OCI-LY1 (cell line): ENCODE results near the gene ARF1.

Experiments
- H2AFZ ChIP-seq: fragments of 200-600 bp; sonication (generic), shearing (Covaris generic); 2 replicates; pipeline ENCODE4 v1.6.0; 2014; ENCODE audit warnings: antibody characterized with exemption, mild to moderate bottlenecking, low read length
- H3F3A ChIP-seq: fragments of 200-600 bp; sonication (generic), shearing (Covaris generic); 2 replicates; pipeline ENCODE4 v1.6.0; 2014; ENCODE audit warnings: mild to moderate bottlenecking, antibody characterized with exemption, low read length, moderate library complexity; ENCODE audit not compliant: insufficient read depth
- H3K27ac ChIP-seq: fragments of 200-600 bp; sonication (generic); 2 replicates; pipeline ENCODE4 v1.5.1; 2014; ENCODE audit warnings: low read length, mixed run types, mild to moderate bottlenecking, low read depth; ENCODE audit not compliant: poor library complexity, severe bottlenecking
- H3K27me3 ChIP-seq: fragments of 200-600 bp; sonication (generic); 2 replicates; pipeline ENCODE4 v1.6.0; 2014; ENCODE audit warnings: antibody characterized with exemption, mild to moderate bottlenecking, low read length, moderate library complexity; ENCODE audit not compliant: insufficient read depth
- H3K36me3 ChIP-seq: fragments of 200-600 bp; sonication (generic); 2 replicates; pipeline ENCODE4 v1.6.1; 2014; ENCODE audit warnings: mild to moderate bottlenecking, antibody characterized with exemption, low read length, moderate library complexity, mixed read lengths; ENCODE audit not compliant: insufficient read depth
- H3K4me1 ChIP-seq: fragments of 200-600 bp; sonication (generic); 2 replicates; pipeline ENCODE4 v1.5.1; 2014; ENCODE audit warnings: mild to moderate bottlenecking, low read length, moderate library complexity; ENCODE audit not compliant: insufficient read depth, severe bottlenecking
- H3K4me2 ChIP-seq: fragments of 200-600 bp; sonication (generic), shearing (Covaris generic); 2 replicates; pipeline ENCODE4 v1.6.1; 2014; ENCODE audit warnings: low read length
- H3K4me3 ChIP-seq: fragments of 200-600 bp; sonication (generic); 2 replicates; pipeline ENCODE4 v1.5.1; 2014; ENCODE audit warnings: low read length, low read depth, mild to moderate bottlenecking, mixed read lengths; ENCODE audit not compliant: poor library complexity, severe bottlenecking
- H3K79me2 ChIP-seq: fragments of 200-600 bp; shearing (Covaris generic); 2 replicates; pipeline ENCODE4 v1.6.1; 2016; ENCODE audit warnings: mixed run types, low read length, mixed read lengths; ENCODE audit not compliant: insufficient read depth
- H3K9ac ChIP-seq: fragments of 200-600 bp; sonication (generic), shearing (Covaris generic); 2 replicates; pipeline ENCODE4 v1.6.1; 2014; ENCODE audit warnings: mild to moderate bottlenecking, low read length, mixed read lengths
- H3K9me2 ChIP-seq: fragments of 200-600 bp; sonication (generic), shearing (Covaris generic); 2 replicates; pipeline ENCODE4 v1.6.1; 2014; ENCODE audit warnings: low read depth, mild to moderate bottlenecking, low read length, mixed read lengths
- H3K9me3 ChIP-seq: fragments of 200-600 bp; shearing (Covaris generic); 2 replicates; pipeline ENCODE4 v1.6.1; 2014; ENCODE audit warnings: low read length, mixed read lengths
- H4K20me1 ChIP-seq: fragments of 200-600 bp; sonication (generic), shearing (Covaris generic); 2 replicates; pipeline ENCODE4 v1.6.0; 2016; ENCODE audit warnings: mild to moderate bottlenecking, low read length; ENCODE audit not compliant: insufficient read depth
- EZH2 ChIP-seq: fragments of 200-600 bp; sonication (generic), shearing (Covaris generic); IDR thresholded peaks from 2 replicates; pipeline ENCODE4 v1.8.0; 2017; ENCODE audit warnings: borderline replicate concordance, mixed run types, mild to moderate bottlenecking, antibody characterized with exemption, low read length, moderate library complexity, mixed read lengths
- TF ChIP-seq, protein P1 (sequence below): fragments of 200-600 bp; sonication (generic), shearing (Covaris generic); IDR thresholded peaks from 2 replicates; pipeline ENCODE4 v1.5.1; 2017; ENCODE audit warnings: mild to moderate bottlenecking, antibody characterized with exemption, low read length, moderate library complexity, mixed read lengths

Gene ARF1

DNA sequence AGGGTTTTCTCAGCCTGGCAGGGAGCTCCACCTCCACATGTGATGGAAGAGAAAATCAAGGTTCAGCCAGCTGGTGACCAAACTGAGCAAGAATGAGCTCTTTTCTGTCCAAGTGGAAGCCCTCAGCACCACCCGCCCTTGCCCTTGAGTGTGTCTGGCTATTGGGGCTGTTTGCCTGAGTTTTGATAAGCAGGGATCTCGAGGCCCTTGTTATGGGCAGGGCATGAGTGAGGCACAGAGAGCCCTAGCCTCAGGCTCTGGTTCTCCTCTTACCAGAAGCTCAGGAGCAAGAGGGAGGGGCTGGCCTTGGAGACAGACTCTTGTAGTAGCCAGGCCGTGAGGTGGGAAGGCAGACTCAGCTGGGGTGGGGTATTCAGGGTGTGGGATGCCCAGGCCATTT is 37.5 kb upstream of the ARF1 start:
- no peaks in the 10 kb centered on the region for H3K9me3 ChIP-seq
- H3K27me3 ChIP-seq = peaks cover 6% of the 10 kb centered on the region; the same call in 1 of the 2 replicates
- TF ChIP-seq EZH2 = no peak
- TF ChIP-seq, protein P1, sequence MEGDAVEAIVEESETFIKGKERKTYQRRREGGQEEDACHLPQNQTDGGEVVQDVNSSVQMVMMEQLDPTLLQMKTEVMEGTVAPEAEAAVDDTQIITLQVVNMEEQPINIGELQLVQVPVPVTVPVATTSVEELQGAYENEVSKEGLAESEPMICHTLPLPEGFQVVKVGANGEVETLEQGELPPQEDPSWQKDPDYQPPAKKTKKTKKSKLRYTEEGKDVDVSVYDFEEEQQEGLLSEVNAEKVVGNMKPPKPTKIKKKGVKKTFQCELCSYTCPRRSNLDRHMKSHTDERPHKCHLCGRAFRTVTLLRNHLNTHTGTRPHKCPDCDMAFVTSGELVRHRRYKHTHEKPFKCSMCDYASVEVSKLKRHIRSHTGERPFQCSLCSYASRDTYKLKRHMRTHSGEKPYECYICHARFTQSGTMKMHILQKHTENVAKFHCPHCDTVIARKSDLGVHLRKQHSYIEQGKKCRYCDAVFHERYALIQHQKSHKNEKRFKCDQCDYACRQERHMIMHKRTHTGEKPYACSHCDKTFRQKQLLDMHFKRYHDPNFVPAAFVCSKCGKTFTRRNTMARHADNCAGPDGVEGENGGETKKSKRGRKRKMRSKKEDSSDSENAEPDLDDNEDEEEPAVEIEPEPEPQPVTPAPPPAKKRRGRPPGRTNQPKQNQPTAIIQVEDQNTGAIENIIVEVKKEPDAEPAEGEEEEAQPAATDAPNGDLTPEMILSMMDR = no peak
- no peaks in the 10 kb centered on the region for H3K79me2 ChIP-seq
- no peaks in the 10 kb centered on the region for H3K36me3 ChIP-seq
- H3K9ac ChIP-seq = no peak overlapping the region
- H3K9me2 ChIP-seq = no peaks in the 10 kb centered on the region
- no peaks in the 10 kb centered on the region for H4K20me1 ChIP-seq
- no peaks in the 10 kb centered on the region for H3K4me1 ChIP-seq
- H3K27ac ChIP-seq = no peak overlapping the region
- no peak overlapping the region for H2AFZ ChIP-seq
- H3K4me3 ChIP-seq = no peak overlapping the region
- no peak overlapping the region for H3K4me2 ChIP-seq
- no peaks in the 10 kb centered on the region for H3F3A ChIP-seq

DNA sequence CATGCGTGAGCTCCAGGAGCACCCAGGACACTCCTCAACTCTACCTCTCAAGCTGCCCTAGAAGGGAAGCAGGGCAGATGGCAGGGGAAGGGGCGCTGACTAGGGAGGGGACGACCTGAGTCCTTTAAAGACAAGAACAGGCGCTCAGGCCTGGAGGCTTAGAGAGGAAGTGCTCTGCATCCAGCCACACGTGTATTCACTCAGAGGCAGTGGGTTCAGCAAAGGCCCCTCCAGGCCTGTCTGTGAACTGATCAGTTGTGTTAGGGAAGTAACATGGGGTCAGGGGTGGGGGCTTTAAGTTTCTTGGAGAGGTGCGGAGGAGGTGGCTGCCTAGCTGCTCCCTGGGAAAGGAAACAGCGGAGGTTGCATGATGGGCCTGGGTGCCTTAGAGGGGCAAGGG is 37.1 kb upstream of the ARF1 start:
- H3F3A ChIP-seq = no peaks in the 10 kb centered on the region
- no peak overlapping the region for H3K27ac ChIP-seq
- H4K20me1 ChIP-seq = no peaks in the 10 kb centered on the region
- TF ChIP-seq, protein P1 = no peak
- no peak for TF ChIP-seq EZH2
- H3K27me3 ChIP-seq = peaks cover 6% of the 10 kb centered on the region; the same call in 1 of the 2 replicates
- no peak overlapping the region for H3K4me2 ChIP-seq
- H3K4me3 ChIP-seq = no peak overlapping the region
- H3K9me3 ChIP-seq = no peaks in the 10 kb centered on the region
- H3K9ac ChIP-seq = no peak overlapping the region
- no peaks in the 10 kb centered on the region for H3K79me2 ChIP-seq
- H3K4me1 ChIP-seq = no peaks in the 10 kb centered on the region
- no peaks in the 10 kb centered on the region for H3K36me3 ChIP-seq
- no peaks in the 10 kb centered on the region for H3K9me2 ChIP-seq
- no peak overlapping the region for H2AFZ ChIP-seq

DNA sequence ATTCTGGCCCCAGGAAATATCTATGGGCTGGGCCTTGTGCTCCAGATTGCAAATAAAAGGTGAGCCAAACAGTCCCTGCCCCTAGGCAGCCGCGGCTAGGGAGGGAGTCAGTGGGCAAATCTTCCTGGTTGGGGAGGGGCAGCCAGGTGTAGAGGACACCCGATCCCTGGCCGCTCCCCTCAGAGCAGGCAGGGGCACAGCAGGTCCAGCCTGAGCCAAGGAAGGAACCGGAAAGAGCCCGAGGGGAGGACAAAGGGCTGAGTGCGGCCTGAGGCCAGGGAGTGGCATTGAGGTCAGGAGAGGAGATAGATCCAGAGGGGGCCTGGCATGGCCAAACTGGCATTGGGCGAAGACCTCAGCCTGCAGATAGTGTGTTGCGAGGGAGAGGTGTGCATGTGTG is 36.6 kb upstream of the ARF1 start:
- Histone ChIP-seq H3K79me2 (no peaks in the 10 kb centered on the region), H3K27me3 (peaks cover 6% of the 10 kb centered on the region; the same call in 1 of the 2 replicates), H3K9ac (no peak overlapping the region), H4K20me1 (no peaks in the 10 kb centered on the region), H3K36me3 (no peaks in the 10 kb centered on the region), H3K9me3 (no peaks in the 10 kb centered on the region), H3K4me3 (no peak overlapping the region), H3K9me2 (no peaks in the 10 kb centered on the region), H3F3A (no peaks in the 10 kb centered on the region), H2AFZ (no peak overlapping the region), H3K4me2 (no peak overlapping the region), H3K27ac (no peak overlapping the region), H3K4me1 (no peaks in the 10 kb centered on the region)
- no peak for TF ChIP-seq EZH2
- TF ChIP-seq, protein P1 = no peak
